ENCODE results near the gene ATP5F1B.

DNA sequence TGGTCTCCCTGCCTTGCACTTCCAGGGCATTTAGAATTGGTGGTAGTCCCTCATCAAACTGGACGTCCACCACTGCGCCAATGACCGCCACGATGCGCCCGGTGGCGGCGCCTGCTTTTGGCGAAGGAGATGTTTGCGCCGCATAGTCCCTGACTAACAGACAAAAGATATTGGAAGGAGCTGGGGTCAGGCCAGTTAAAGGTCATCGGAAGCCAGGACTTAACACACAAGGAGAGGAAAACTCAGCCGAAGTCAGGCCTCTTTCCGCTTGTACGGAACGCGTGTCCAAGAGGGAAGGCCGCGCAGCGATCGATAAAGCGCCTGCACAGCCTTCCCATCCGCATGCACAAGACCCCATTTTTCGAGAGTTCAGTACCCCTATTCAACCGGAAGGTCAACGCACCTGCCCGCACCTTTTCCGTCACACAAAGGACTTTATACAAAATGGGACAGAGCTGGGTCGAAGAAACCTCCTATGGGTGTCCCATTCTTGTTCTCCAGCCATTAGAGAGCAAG is 525 bp downstream of the ATP5F1B start:
- TF ChIP-seq, protein P1, sequence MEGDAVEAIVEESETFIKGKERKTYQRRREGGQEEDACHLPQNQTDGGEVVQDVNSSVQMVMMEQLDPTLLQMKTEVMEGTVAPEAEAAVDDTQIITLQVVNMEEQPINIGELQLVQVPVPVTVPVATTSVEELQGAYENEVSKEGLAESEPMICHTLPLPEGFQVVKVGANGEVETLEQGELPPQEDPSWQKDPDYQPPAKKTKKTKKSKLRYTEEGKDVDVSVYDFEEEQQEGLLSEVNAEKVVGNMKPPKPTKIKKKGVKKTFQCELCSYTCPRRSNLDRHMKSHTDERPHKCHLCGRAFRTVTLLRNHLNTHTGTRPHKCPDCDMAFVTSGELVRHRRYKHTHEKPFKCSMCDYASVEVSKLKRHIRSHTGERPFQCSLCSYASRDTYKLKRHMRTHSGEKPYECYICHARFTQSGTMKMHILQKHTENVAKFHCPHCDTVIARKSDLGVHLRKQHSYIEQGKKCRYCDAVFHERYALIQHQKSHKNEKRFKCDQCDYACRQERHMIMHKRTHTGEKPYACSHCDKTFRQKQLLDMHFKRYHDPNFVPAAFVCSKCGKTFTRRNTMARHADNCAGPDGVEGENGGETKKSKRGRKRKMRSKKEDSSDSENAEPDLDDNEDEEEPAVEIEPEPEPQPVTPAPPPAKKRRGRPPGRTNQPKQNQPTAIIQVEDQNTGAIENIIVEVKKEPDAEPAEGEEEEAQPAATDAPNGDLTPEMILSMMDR (IDR thresholded peaks at IDR 0.05) = peak in 2 of 4 experiments; percentile 2 to 7
- TF ChIP-seq POLR2A (IDR thresholded peaks at IDR 0.05) = no peak

All from gastroesophageal sphincter (tissue), 3 donors.